ENCODE data around the gene TRIM7.

DNA sequence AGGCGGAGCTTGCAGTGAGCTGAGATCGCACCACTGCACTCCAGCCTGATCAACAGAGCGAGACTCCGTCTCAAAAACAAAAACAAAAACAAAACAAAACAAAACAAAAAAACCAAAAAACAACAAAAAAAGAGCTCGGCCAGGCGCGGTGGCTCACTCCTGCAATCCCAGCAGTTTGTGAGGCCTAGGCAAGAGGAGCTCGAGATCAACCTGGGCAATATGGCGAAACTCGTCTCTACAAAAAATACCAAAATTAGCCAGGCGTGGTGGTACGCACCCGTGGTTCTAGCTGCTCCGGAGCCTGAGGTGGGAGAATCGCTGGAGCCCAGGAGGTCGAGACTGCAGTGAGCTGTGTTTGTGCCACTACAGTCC lies 20.2 kb downstream of the TRIM7 start:
- TF ChIP-seq, protein P1, sequence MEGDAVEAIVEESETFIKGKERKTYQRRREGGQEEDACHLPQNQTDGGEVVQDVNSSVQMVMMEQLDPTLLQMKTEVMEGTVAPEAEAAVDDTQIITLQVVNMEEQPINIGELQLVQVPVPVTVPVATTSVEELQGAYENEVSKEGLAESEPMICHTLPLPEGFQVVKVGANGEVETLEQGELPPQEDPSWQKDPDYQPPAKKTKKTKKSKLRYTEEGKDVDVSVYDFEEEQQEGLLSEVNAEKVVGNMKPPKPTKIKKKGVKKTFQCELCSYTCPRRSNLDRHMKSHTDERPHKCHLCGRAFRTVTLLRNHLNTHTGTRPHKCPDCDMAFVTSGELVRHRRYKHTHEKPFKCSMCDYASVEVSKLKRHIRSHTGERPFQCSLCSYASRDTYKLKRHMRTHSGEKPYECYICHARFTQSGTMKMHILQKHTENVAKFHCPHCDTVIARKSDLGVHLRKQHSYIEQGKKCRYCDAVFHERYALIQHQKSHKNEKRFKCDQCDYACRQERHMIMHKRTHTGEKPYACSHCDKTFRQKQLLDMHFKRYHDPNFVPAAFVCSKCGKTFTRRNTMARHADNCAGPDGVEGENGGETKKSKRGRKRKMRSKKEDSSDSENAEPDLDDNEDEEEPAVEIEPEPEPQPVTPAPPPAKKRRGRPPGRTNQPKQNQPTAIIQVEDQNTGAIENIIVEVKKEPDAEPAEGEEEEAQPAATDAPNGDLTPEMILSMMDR (conservative IDR thresholded peaks at IDR 0.05), result no peak
- TF ChIP-seq ZFX (IDR thresholded peaks at IDR 0.05), result no peak

Measured in C4-2B (cell line).